ENCODE data around the gene NANS. TPM values are rescaled to one million over a fixed set of nuclear protein-coding genes. Genes with fewer than 3 reads are reported as not detected.
"Not testable (repeated sequence)": the region's sequence is repeated elsewhere in the genome, so short reads cannot be mapped to it uniquely, and the experiment has no call there.

Gene NANS
- total and polyA plus RNA-seq, 5 donors from 2014 or later: 34.4 to 51.4 (median 37.8) TPM

- Mint-ChIP-seq H3K4me3 (no peak overlapping the region), H3K36me3 (peaks cover 51% of the 10 kb centered on the region), H3K4me1 (peaks cover 0 to 2% (median 2%) of the 10 kb centered on the region in 4 donors), H3K9me3 (no peaks in the 10 kb centered on the region), H3K27ac (no peak overlapping the region), H3K27me3 (no peaks in the 10 kb centered on the region)
- H3K27ac ChIP-seq (ENCODE audit: insufficient read depth, low read length, poor library complexity, severe bottlenecking): no peak overlapping the region
- no peak overlapping the region for H3K4me3 ChIP-seq (ENCODE audit: low read depth, low read length)
- H3K4me1 ChIP-seq (ENCODE audit: control insufficient read depth, insufficient read depth, low read length, poor library complexity, severe bottlenecking): no peaks in the 10 kb centered on the region
- no peak for ATAC-seq (ENCODE audit: low read depth in 2 of 2)
- no peaks in the 10 kb centered on the region for H3K9me3 ChIP-seq (ENCODE audit: control insufficient read depth in 2 of 2, low read length in 2 of 2)
- H3K36me3 ChIP-seq (ENCODE audit: control insufficient read depth, insufficient read depth, low read length): peaks cover 79% of the 10 kb centered on the region
- DNase-seq: no peak
- no peaks in the 10 kb centered on the region for H3K27me3 ChIP-seq (ENCODE audit: control insufficient read depth, insufficient read depth, low read length)
These were observed 40.3 kb upstream of the NANS start for GRCh38 chr9:98016137-98016680.

- no peak for ATAC-seq (ENCODE audit: low read depth in 2 of 2)
- H3K36me3 Mint-ChIP-seq: peaks cover 44% of the 10 kb centered on the region
- no peak for DNase-seq
- no peaks in the 10 kb centered on the region for H3K9me3 ChIP-seq (ENCODE audit: control insufficient read depth in 2 of 2, low read length in 2 of 2)
- H3K4me1 ChIP-seq (ENCODE audit: control insufficient read depth, insufficient read depth, low read length, poor library complexity, severe bottlenecking): no peaks in the 10 kb centered on the region
- H3K27me3 Mint-ChIP-seq: no peaks in the 10 kb centered on the region
- H3K27ac Mint-ChIP-seq: peak overlapping the region in 1 of 3 donors; percentile 17
- peaks cover 0 to 6% (median 4%) of the 10 kb centered on the region in 4 donors for H3K4me1 Mint-ChIP-seq
- no peak overlapping the region for H3K27ac ChIP-seq (ENCODE audit: insufficient read depth, low read length, poor library complexity, severe bottlenecking)
- H3K27me3 ChIP-seq (ENCODE audit: control insufficient read depth, insufficient read depth, low read length): no peaks in the 10 kb centered on the region
- H3K4me3 ChIP-seq (ENCODE audit: low read depth, low read length): no peak overlapping the region
- no peak overlapping the region for H3K4me3 Mint-ChIP-seq
- H3K36me3 ChIP-seq (ENCODE audit: control insufficient read depth, insufficient read depth, low read length): peaks cover 68% of the 10 kb centered on the region
- H3K9me3 Mint-ChIP-seq: no peaks in the 10 kb centered on the region
These were observed 39.2 kb upstream of the NANS start for GRCh38 chr9:98017306-98017705.

GRCh38 chr9:98018347-98018746 lies 38.2 kb upstream of the NANS start:
- Mint-ChIP-seq H3K4me3 (no peak overlapping the region), H3K9me3 (no peaks in the 10 kb centered on the region), H3K36me3 (peaks cover 41% of the 10 kb centered on the region), H3K4me1 (peaks cover 0 to 6% (median 4%) of the 10 kb centered on the region in 4 donors), H3K27ac (peak overlapping the region in 1 of 3 donors; percentile 64), H3K27me3 (no peaks in the 10 kb centered on the region)
- H3K4me1 ChIP-seq (ENCODE audit: control insufficient read depth, insufficient read depth, low read length, poor library complexity, severe bottlenecking): no peaks in the 10 kb centered on the region
- ATAC-seq (ENCODE audit: low read depth in 2 of 2) (no peak), DNase-seq (no peak)
- no peaks in the 10 kb centered on the region for H3K9me3 ChIP-seq (ENCODE audit: control insufficient read depth in 2 of 2, low read length in 2 of 2)
- H3K36me3 ChIP-seq (ENCODE audit: control insufficient read depth, insufficient read depth, low read length): peaks cover 59% of the 10 kb centered on the region
- no peaks in the 10 kb centered on the region for H3K27me3 ChIP-seq (ENCODE audit: control insufficient read depth, insufficient read depth, low read length)
- H3K27ac ChIP-seq (ENCODE audit: insufficient read depth, low read length, poor library complexity, severe bottlenecking): no peak overlapping the region
- H3K4me3 ChIP-seq (ENCODE audit: low read depth, low read length): no peak overlapping the region

GRCh38 chr9:98019098-98019497 lies 37.4 kb upstream of the NANS start:
- ATAC-seq (ENCODE audit: low read depth in 2 of 2) (no peak), DNase-seq (no peak)
- Mint-ChIP-seq H3K4me1 (peaks cover 0 to 6% (median 4%) of the 10 kb centered on the region in 4 donors), H3K4me3 (no peak overlapping the region), H3K36me3 (peaks cover 41% of the 10 kb centered on the region), H3K9me3 (no peaks in the 10 kb centered on the region), H3K27ac (peak overlapping the region in 1 of 3 donors; percentile 40), H3K27me3 (no peaks in the 10 kb centered on the region)
- Histone ChIP-seq H3K27me3 (ENCODE audit: control insufficient read depth, insufficient read depth, low read length) (no peaks in the 10 kb centered on the region), H3K4me1 (ENCODE audit: control insufficient read depth, insufficient read depth, low read length, poor library complexity, severe bottlenecking) (no peaks in the 10 kb centered on the region), H3K4me3 (ENCODE audit: low read depth, low read length) (no peak overlapping the region), H3K27ac (ENCODE audit: insufficient read depth, low read length, poor library complexity, severe bottlenecking) (no peak overlapping the region), H3K9me3 (ENCODE audit: control insufficient read depth in 2 of 2, low read length in 2 of 2) (no peaks in the 10 kb centered on the region), H3K36me3 (ENCODE audit: control insufficient read depth, insufficient read depth, low read length) (peaks cover 53% of the 10 kb centered on the region)

GRCh38 chr9:98019869-98020268 lies 36.7 kb upstream of the NANS start:
- not testable (repeated sequence) for H3K27me3 ChIP-seq (ENCODE audit: control insufficient read depth, insufficient read depth, low read length); H3K4me1 ChIP-seq (ENCODE audit: control insufficient read depth, insufficient read depth, low read length, poor library complexity, severe bottlenecking); H3K9me3 Mint-ChIP-seq; DNase-seq; H3K9me3 ChIP-seq (ENCODE audit: control insufficient read depth in 2 of 2, low read length in 2 of 2); ATAC-seq (ENCODE audit: low read depth in 2 of 2); H3K4me3 Mint-ChIP-seq; H3K27ac ChIP-seq (ENCODE audit: insufficient read depth, low read length, poor library complexity, severe bottlenecking); H3K27me3 Mint-ChIP-seq; H3K4me1 Mint-ChIP-seq; H3K4me3 ChIP-seq (ENCODE audit: low read depth, low read length)
- peaks cover 35% of the 10 kb centered on the region for H3K36me3 Mint-ChIP-seq
- peaks cover 46% of the 10 kb centered on the region for H3K36me3 ChIP-seq (ENCODE audit: control insufficient read depth, insufficient read depth, low read length)
- peak overlapping the region in 1 of 3 donors; percentile 15 for H3K27ac Mint-ChIP-seq

GRCh38 chr9:98020476-98021145 lies 35.9 kb upstream of the NANS start:
- DNase-seq: no peak
- Histone ChIP-seq H3K27ac (ENCODE audit: insufficient read depth, low read length, poor library complexity, severe bottlenecking) (no peak overlapping the region), H3K27me3 (ENCODE audit: control insufficient read depth, insufficient read depth, low read length) (no peaks in the 10 kb centered on the region), H3K9me3 (ENCODE audit: control insufficient read depth in 2 of 2, low read length in 2 of 2) (no peaks in the 10 kb centered on the region), H3K36me3 (ENCODE audit: control insufficient read depth, insufficient read depth, low read length) (peaks cover 39% of the 10 kb centered on the region), H3K4me3 (ENCODE audit: low read depth, low read length) (no peak overlapping the region), H3K4me1 (ENCODE audit: control insufficient read depth, insufficient read depth, low read length, poor library complexity, severe bottlenecking) (no peaks in the 10 kb centered on the region)
- Mint-ChIP-seq H3K36me3 (peaks cover 28% of the 10 kb centered on the region), H3K4me3 (no peak overlapping the region), H3K27me3 (no peaks in the 10 kb centered on the region), H3K27ac (peak overlapping the region in 2 of 3 donors; percentile 15 to 46), H3K4me1 (peaks cover 0 to 6% (median 4%) of the 10 kb centered on the region in 4 donors), H3K9me3 (no peaks in the 10 kb centered on the region)
- no peak for ATAC-seq (ENCODE audit: low read depth in 2 of 2)

- H3K4me1 Mint-ChIP-seq: peaks cover 0 to 6% (median 4%) of the 10 kb centered on the region in 4 donors
- H3K4me3 Mint-ChIP-seq: peak overlapping the region in 1 of 4 donors; percentile 3
- no peaks in the 10 kb centered on the region for H3K9me3 Mint-ChIP-seq
- Histone ChIP-seq H3K9me3 (ENCODE audit: control insufficient read depth in 2 of 2, low read length in 2 of 2) (no peaks in the 10 kb centered on the region), H3K27ac (ENCODE audit: insufficient read depth, low read length, poor library complexity, severe bottlenecking) (no peak overlapping the region), H3K36me3 (ENCODE audit: control insufficient read depth, insufficient read depth, low read length) (peaks cover 30% of the 10 kb centered on the region), H3K4me1 (ENCODE audit: control insufficient read depth, insufficient read depth, low read length, poor library complexity, severe bottlenecking) (no peaks in the 10 kb centered on the region), H3K27me3 (ENCODE audit: control insufficient read depth, insufficient read depth, low read length) (no peaks in the 10 kb centered on the region), H3K4me3 (ENCODE audit: low read depth, low read length) (no peak overlapping the region)
- DNase-seq: no peak
- peaks cover 25% of the 10 kb centered on the region for H3K36me3 Mint-ChIP-seq
- no peak for ATAC-seq (ENCODE audit: low read depth in 2 of 2)
- no peaks in the 10 kb centered on the region for H3K27me3 Mint-ChIP-seq
- peak overlapping the region; percentile 17 to 83 (median 63) for H3K27ac Mint-ChIP-seq
These were observed 35.1 kb upstream of the NANS start for GRCh38 chr9:98021306-98022040.

Measured in CD4-positive, CD25-positive, alpha-beta regulatory T cell (primary cell).